Thyroid gland (tissue), 4 donors: ENCODE data around the gene ZBTB16. TPM values are rescaled to one million over a fixed set of nuclear protein-coding genes. Genes with fewer than 3 reads are reported as not detected.

Experiments
- DNase-seq, 2 donors: peaks; one replicate each; pipeline ENCODE4 v3.0.0-alpha.2; 2019
- H3K27ac ChIP-seq, 3 donors: fragments of 200-600 bp; sonication (generic); 1 replicate in 2 of 3; 2 replicates in 1 of 3; pipeline ENCODE4 v1.5.1; 2016 to 2019; ENCODE audit warnings: mild to moderate bottlenecking in 1 of 3, moderate library complexity in 1 of 3
- H3K27me3 ChIP-seq: fragments of 200-600 bp; sonication (generic); one replicate; pipeline ENCODE4 v1.5.1; 2019
- H3K36me3 ChIP-seq, 2 donors: fragments of 200-600 bp; sonication (generic); one replicate each; pipeline ENCODE4 v1.5.1; 2016 to 2019
- H3K4me1 ChIP-seq, 2 donors: fragments of 200-600 bp; sonication (generic); one replicate each; pipeline ENCODE4 v1.5.1; 2017 to 2019
- H3K4me3 ChIP-seq, 3 donors: fragments of 200-600 bp; sonication (generic); replicated peaks in 1 of 3; 1 replicate in 2 of 3; 2 replicates in 1 of 3; pipeline ENCODE4 v1.5.1; 2016; ENCODE audit warnings: mild to moderate bottlenecking in 1 of 3
- H3K9me3 ChIP-seq: fragments of 200-600 bp; sonication (generic); one replicate; pipeline ENCODE4 v1.5.1; 2017
- CTCF ChIP-seq, 6 experiments: fragments of 200-600 bp in 3 of 6; fragments of 450-650 bp in 3 of 6; sonication (generic) in 3 of 6; IDR thresholded peaks; one replicate each; pipeline ENCODE4 v1.5.1; 2016 to 2019; ENCODE audit warnings: antibody characterized with exemption in 6 of 6, mild to moderate bottlenecking in 2 of 6, inconsistent platforms in 1 of 6, moderate library complexity in 1 of 6
- POLR2A ChIP-seq, 2 donors: fragments of 450-650 bp; IDR thresholded peaks; one replicate each; pipeline ENCODE4 v1.6.1; 2017; ENCODE audit warnings: antibody characterized with exemption in 2 of 2, mild to moderate bottlenecking in 2 of 2, moderate library complexity in 1 of 2
- WGBS, 2 donors: methylation state at CpG; one replicate each; pipeline ENCODE4 v1.1.5; 2017; 5-methylcytosine and 5-hydroxymethylcytosine counted together
- intact Hi-C: fragments of 100-400 bp; cut with DNase I; formaldehyde crosslinking; loops from one replicate; pipeline ENCODE4 v1.15.1; 2023
- total RNA-seq, 4 donors: library from RNA; depleted of rRNA; stranded (reverse); fragments of >200 nt; gene quantifications; one replicate each; pipeline ENCODE4 v1.2.3, GENCODE V29; 2016

The ZBTB16 gene
- total RNA-seq, 4 donors from 2014 or later = 157 to 385 (median 177) TPM

- 44 to 54% methylated on average over 3 of the region's 3 CpGs for WGBS, 2 donors
- H3K36me3 ChIP-seq = peaks cover 2 to 7% of the 10 kb centered on the region in 2 donors
These were observed 177.3 kb downstream of the ZBTB16 start for GRCh38 chr11:114236829-114237228.

GRCh38 chr11:114237321-114238280, 178.1 kb downstream of the ZBTB16 start:
- Histone ChIP-seq H3K9me3 (no peaks in the 10 kb centered on the region), H3K36me3 (peaks cover 10 to 14% of the 10 kb centered on the region in 2 donors), H3K4me3 (no peak overlapping the region), H3K27ac (no peak overlapping the region), H3K4me1 (peaks cover 35 to 67% of the 10 kb centered on the region in 2 donors), H3K27me3 (no peaks in the 10 kb centered on the region)
- no peak for DNase-seq
- intact Hi-C loops = no loop called here
- 93 to 94% methylated on average over 16 of the region's 16 CpGs for WGBS, 2 donors
- TF ChIP-seq POLR2A (IDR thresholded peaks at IDR 0.05) (no peak), CTCF (IDR thresholded peaks at IDR 0.05) (no peak)

More at GRCh38 chr11:114236829-114237228, 177.3 kb downstream of the ZBTB16 start:
- no peaks in the 10 kb centered on the region for H3K9me3 ChIP-seq
- DNase-seq = peak; percentile 71 to 77
- TF ChIP-seq POLR2A (IDR thresholded peaks at IDR 0.05) (no peak), CTCF (IDR thresholded peaks at IDR 0.05) (no peak)
- H3K4me3 ChIP-seq = no peak overlapping the region
- H3K27me3 ChIP-seq = no peaks in the 10 kb centered on the region
- H3K4me1 ChIP-seq = peaks cover 40 to 75% of the 10 kb centered on the region in 2 donors
- peak overlapping the region in 1 of 3 donors; percentile 20 for H3K27ac ChIP-seq
- intact Hi-C loops = no loop called here

DNA sequence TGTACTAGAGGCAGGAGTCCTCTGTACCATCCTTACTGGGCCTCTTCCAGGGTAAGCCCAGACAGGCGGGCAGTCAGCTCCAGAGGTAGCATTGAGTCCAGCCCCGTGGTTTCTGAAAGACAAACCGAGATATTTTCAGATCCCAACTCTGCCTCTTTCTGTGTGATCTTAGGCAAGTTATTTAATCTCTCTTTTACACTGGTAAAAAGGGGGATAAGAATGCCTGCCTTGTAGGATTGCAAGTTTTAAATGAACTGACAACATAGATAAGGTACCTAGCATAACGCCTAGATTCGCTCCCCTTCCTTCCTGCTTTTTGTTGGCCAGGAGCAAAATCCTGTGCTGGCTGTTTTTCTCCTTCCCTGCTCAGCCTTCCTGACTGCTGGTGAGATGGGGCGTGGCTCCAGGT, 180.2 kb downstream of the ZBTB16 start:
- Histone ChIP-seq H3K4me3 (no peak overlapping the region), H3K4me1 (peaks cover 22 to 60% of the 10 kb centered on the region in 2 donors), H3K9me3 (no peaks in the 10 kb centered on the region), H3K27ac (peak overlapping the region in 1 of 3 donors; percentile 57), H3K36me3 (peaks cover 31 to 32% of the 10 kb centered on the region in 2 donors), H3K27me3 (no peaks in the 10 kb centered on the region)
- TF ChIP-seq CTCF (IDR thresholded peaks at IDR 0.05) (no peak), POLR2A (IDR thresholded peaks at IDR 0.05) (no peak)
- WGBS, 2 donors = 90 to 94% methylated on average over 6 of the region's 6 CpGs
- DNase-seq = no peak
- intact Hi-C loops = no loop called here

DNA sequence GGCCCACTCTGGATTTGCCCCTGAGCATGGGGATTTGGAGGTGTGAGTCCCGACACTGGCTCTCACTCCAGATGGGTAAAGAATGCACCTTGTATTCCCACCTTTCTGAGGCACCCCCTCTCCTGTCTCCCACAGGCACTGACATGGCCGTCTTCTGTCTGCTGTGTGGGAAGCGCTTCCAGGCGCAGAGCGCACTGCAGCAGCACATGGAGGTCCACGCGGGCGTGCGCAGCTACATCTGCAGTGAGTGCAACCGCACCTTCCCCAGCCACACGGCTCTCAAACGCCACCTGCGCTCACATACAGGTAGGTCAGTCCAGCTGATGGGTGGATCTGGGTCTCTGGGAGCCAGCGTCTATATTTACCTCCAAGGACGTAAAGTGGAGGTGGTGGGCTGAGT, 182.5 kb downstream of the ZBTB16 start:
- WGBS, 2 donors = 91 to 97% methylated on average over 14 to 15 of the region's 15 CpGs
- peaks cover 9 to 51% of the 10 kb centered on the region in 2 donors for H3K4me1 ChIP-seq
- H3K27me3 ChIP-seq = no peaks in the 10 kb centered on the region
- H3K27ac ChIP-seq = no peak overlapping the region
- TF ChIP-seq POLR2A (IDR thresholded peaks at IDR 0.05) = no peak
- no peak for TF ChIP-seq CTCF (IDR thresholded peaks at IDR 0.05)
- DNase-seq = no peak
- intact Hi-C loops = no loop called here
- H3K4me3 ChIP-seq = no peak overlapping the region
- no peaks in the 10 kb centered on the region for H3K9me3 ChIP-seq
- H3K36me3 ChIP-seq = peaks cover 51 to 53% of the 10 kb centered on the region in 2 donors
